Smooth muscle cell (in vitro differentiated cells): ENCODE data around the gene BUD31. TPM values are rescaled to one million over a fixed set of nuclear protein-coding genes. Genes with fewer than 3 reads are reported as not detected.

ENCODE experiments used
- DNase-seq: peaks from one replicate; lab custom pipeline; 2025; ENCODE audit not compliant: unreplicated experiment; lab: John Stamatoyannopoulos, UW
- H2AFZ ChIP-seq: fragments of 200-600 bp; sonication (generic); 2 replicates; pipeline ENCODE4 v1.6.0; 2016; ENCODE audit warnings: antibody characterized with exemption, low read depth, mild to moderate bottlenecking
- H3F3A ChIP-seq: fragments of 200-600 bp; sonication (generic); 2 replicates; pipeline ENCODE4 v1.6.0; 2017; ENCODE audit warnings: antibody characterized with exemption, low read depth
- H3K27ac ChIP-seq: fragments of 200-600 bp; sonication (generic); 2 replicates; pipeline ENCODE4 v1.5.1; 2016; ENCODE audit warnings: low read depth, mild to moderate bottlenecking
- H3K27me3 ChIP-seq: fragments of 200-600 bp; sonication (generic); 2 replicates; pipeline ENCODE4 v1.6.1; 2016; ENCODE audit warnings: low read depth, mild to moderate bottlenecking
- H3K36me3 ChIP-seq: fragments of 200-600 bp; sonication (generic); 2 replicates; pipeline ENCODE4 v1.5.1; 2016; ENCODE audit warnings: low read depth
- H3K4me1 ChIP-seq: fragments of 200-600 bp; sonication (generic); 2 replicates; pipeline ENCODE4 v1.5.1; 2016; ENCODE audit warnings: low read depth
- H3K4me2 ChIP-seq: fragments of 200-600 bp; sonication (generic); 2 replicates; pipeline ENCODE4 v1.6.0; 2016; ENCODE audit warnings: mild to moderate bottlenecking
- H3K4me3 ChIP-seq: fragments of 200-600 bp; sonication (generic); 2 replicates; pipeline ENCODE4 v1.5.1; 2016; ENCODE audit warnings: mild to moderate bottlenecking
- H3K79me2 ChIP-seq: fragments of 200-600 bp; sonication (generic); 2 replicates; pipeline ENCODE4 v1.6.0; 2016; ENCODE audit warnings: low read depth, mild to moderate bottlenecking
- H3K9ac ChIP-seq: fragments of 200-600 bp; sonication (generic); 2 replicates; pipeline ENCODE4 v1.6.0; 2016; ENCODE audit warnings: low read depth
- H3K9me3 ChIP-seq: fragments of 200-600 bp; sonication (generic); replicated peaks from 2 replicates; pipeline ENCODE4 v1.5.1; 2016; ENCODE audit warnings: low read depth
- H4K20me1 ChIP-seq: fragments of 200-600 bp; sonication (generic); 2 replicates; pipeline ENCODE4 v1.6.0; 2016; ENCODE audit warnings: low read depth
- CTCF ChIP-seq: fragments of 200-600 bp; sonication (generic); IDR thresholded peaks from 2 replicates; pipeline ENCODE4 v1.5.1; 2017; ENCODE audit warnings: borderline replicate concordance, mild to moderate bottlenecking, antibody characterized with exemption; ENCODE audit not compliant: insufficient read depth, poor library complexity, severe bottlenecking
- WGBS: methylation state at CpG from one replicate; pipeline ENCODE4 v1.1.7; 2016; ENCODE audit warnings: low lambda C conversion rate; 5-methylcytosine and 5-hydroxymethylcytosine counted together
- polyA plus RNA-seq: library from polyadenylated mRNA; unstranded; fragments of >200 nt; fragmentation: Nextera tagmentation; extraction: Ambion mirVana; gene quantifications from 2 replicates; pipeline ENCODE4 v1.2.1, GENCODE V29; 2016
- total RNA-seq: library from RNA; depleted of rRNA; stranded (reverse); fragments of >200 nt; gene quantifications from 2 replicates; pipeline ENCODE4 v1.2.3, GENCODE V29; 2014

The BUD31 gene
- total and polyA plus RNA-seq, 2 experiments from 2014 or later = 97.2 to 249 TPM

- H2AFZ ChIP-seq = no peak overlapping the region
- 94% methylated on average over 5 of the region's 5 CpGs for WGBS
- H3K9me3 ChIP-seq = no peaks in the 10 kb centered on the region
- H3K4me3 ChIP-seq = no peak overlapping the region
- no peak overlapping the region for H3K9ac ChIP-seq
- H3K4me1 ChIP-seq = no peaks in the 10 kb centered on the region
- no peak for DNase-seq
- H3K4me2 ChIP-seq = no peak overlapping the region
- H3F3A ChIP-seq = peaks cover 17% of the 10 kb centered on the region
- peaks cover 65% of the 10 kb centered on the region for H4K20me1 ChIP-seq
- H3K27ac ChIP-seq = no peak overlapping the region
- H3K27me3 ChIP-seq = no peaks in the 10 kb centered on the region
- H3K79me2 ChIP-seq = peaks cover 3% of the 10 kb centered on the region
- TF ChIP-seq CTCF = no peak
- no peaks in the 10 kb centered on the region for H3K36me3 ChIP-seq
These were observed 9.8 kb upstream of the BUD31 start for GRCh38 chr7:99398891-99399445.

- no peaks in the 10 kb centered on the region for H3K36me3 ChIP-seq
These were observed 9.2 kb upstream of the BUD31 start for GRCh38 chr7:99399597-99399996.

GRCh38 chr7:99402854-99403253, 5.9 kb upstream of the BUD31 start:
- no peak for DNase-seq
- TF ChIP-seq CTCF = no peak
- Histone ChIP-seq H3K4me2 (no peak overlapping the region), H3K27ac (no peak overlapping the region), H3K36me3 (no peaks in the 10 kb centered on the region), H3F3A (peaks cover 6% of the 10 kb centered on the region), H3K27me3 (no peaks in the 10 kb centered on the region), H3K9me3 (no peaks in the 10 kb centered on the region), H2AFZ (no peak overlapping the region), H3K79me2 (peaks cover 33% of the 10 kb centered on the region), H3K4me1 (peaks cover 12% of the 10 kb centered on the region), H3K9ac (no peak overlapping the region), H4K20me1 (peaks cover 76% of the 10 kb centered on the region), H3K4me3 (no peak overlapping the region)
- WGBS = 99% methylated on average over 2 of the region's 3 CpGs

More at GRCh38 chr7:99399597-99399996, 9.2 kb upstream of the BUD31 start:
- no peaks in the 10 kb centered on the region for H3K27me3 ChIP-seq
- no peak overlapping the region for H3K4me2 ChIP-seq
- no peak overlapping the region for H2AFZ ChIP-seq
- no peak for TF ChIP-seq CTCF
- no peaks in the 10 kb centered on the region for H3K9me3 ChIP-seq
- WGBS = 96% methylated on average over 6 of the region's 6 CpGs
- peaks cover 16% of the 10 kb centered on the region for H3F3A ChIP-seq
- no peaks in the 10 kb centered on the region for H3K4me1 ChIP-seq
- H3K79me2 ChIP-seq = peaks cover 3% of the 10 kb centered on the region
- H3K27ac ChIP-seq = no peak overlapping the region
- peaks cover 67% of the 10 kb centered on the region for H4K20me1 ChIP-seq
- no peak overlapping the region for H3K4me3 ChIP-seq
- no peak overlapping the region for H3K9ac ChIP-seq
- no peak for DNase-seq

GRCh38 chr7:99403764-99404163, 5.0 kb upstream of the BUD31 start:
- Histone ChIP-seq H2AFZ (no peak overlapping the region), H3K27ac (no peak overlapping the region), H3K4me1 (peaks cover 12% of the 10 kb centered on the region), H3K4me3 (no peak overlapping the region), H3K4me2 (no peak overlapping the region), H3K9me3 (no peaks in the 10 kb centered on the region), H3K27me3 (no peaks in the 10 kb centered on the region), H3K9ac (no peak overlapping the region), H4K20me1 (peaks cover 72% of the 10 kb centered on the region), H3K36me3 (no peaks in the 10 kb centered on the region), H3F3A (peaks cover 2% of the 10 kb centered on the region), H3K79me2 (peaks cover 38% of the 10 kb centered on the region)
- WGBS = 97% methylated on average over 5 of the region's 5 CpGs
- no peak for TF ChIP-seq CTCF
- no peak for DNase-seq
